IMR-90 (cell line): ENCODE measurements around the gene IGFBP7. TPM values are rescaled to one million over a fixed set of nuclear protein-coding genes. Genes with fewer than 3 reads are reported as not detected.

Experiments used
- ATAC-seq: fragments of 200-7000 bp; cut with Tn5 transposase; 2 replicates; pipeline ENCODE4 v1.9.1; 2020; ENCODE audit warnings: low read depth, mild to moderate bottlenecking, moderate library complexity
- BruUV-seq: library from RNA; stranded (reverse); fragments of 400-500 nt; replicated peaks from 2 replicates; lab custom pipeline; 2021; lab: Mats Ljungman, UMichigan
- CTCF ChIA-PET: fragments of 300-600 bp; formaldehyde crosslinking; extraction: SDS; loops from one replicate; lab custom pipeline; 2021; ENCODE audit warnings: antibody characterized with exemption; lab: Yijun Ruan, JAX
- POLR2A ChIA-PET: fragments of 300-600 bp; sonication (Branson Sonifier 250); formaldehyde crosslinking; loops from one replicate; lab custom pipeline; 2022; ENCODE audit warnings: antibody characterized with exemption; ENCODE audit not compliant: unreplicated experiment; lab: Charles Lee
- DNase-seq: peaks from one replicate; pipeline ENCODE4 v3.0.0; 2013
- H2AFZ ChIP-seq: replicated peaks from 2 replicates; pipeline ENCODE3; 2013; ENCODE audit warnings: low read length, mild to moderate bottlenecking; ENCODE audit not compliant: poor library complexity
- H2AK5ac ChIP-seq: 2 replicates; pipeline ENCODE4 v1.6.1; 2013; ENCODE audit warnings: low read depth, low read length, inconsistent platforms
- H2AK9ac ChIP-seq: replicated peaks from 2 replicates; pipeline ENCODE3; 2013; ENCODE audit warnings: mild to moderate bottlenecking, low read depth, low read length, moderate library complexity; ENCODE audit not compliant: poor library complexity
- H2BK120ac ChIP-seq: 2 replicates; pipeline ENCODE4 v1.6.1; 2013; ENCODE audit warnings: low read depth, low read length, inconsistent platforms
- H2BK15ac ChIP-seq: 3 replicates; pipeline ENCODE4 v1.6.1; 2013; ENCODE audit warnings: low read depth, low read length, inconsistent platforms
- H2BK20ac ChIP-seq: 2 replicates; pipeline ENCODE4 v1.6.1; 2013; ENCODE audit warnings: low read depth, mild to moderate bottlenecking, inconsistent platforms, low read length, moderate library complexity
- H2BK5ac ChIP-seq: 2 replicates; pipeline ENCODE4 v1.6.1; 2013; ENCODE audit warnings: mild to moderate bottlenecking, low read depth, low read length, inconsistent platforms; ENCODE audit not compliant: poor library complexity, severe bottlenecking
- H3K14ac ChIP-seq: replicated peaks from 2 replicates; pipeline ENCODE4 v1.6.1; 2013; ENCODE audit warnings: low read depth, low read length, inconsistent platforms
- H3K18ac ChIP-seq: 2 replicates; pipeline ENCODE4 v1.6.1; 2013; ENCODE audit warnings: low read depth, low read length, control low read depth
- H3K23ac ChIP-seq: 2 replicates; pipeline ENCODE4 v1.6.1; 2013; ENCODE audit warnings: low read depth, low read length, inconsistent platforms
- H3K27ac ChIP-seq: 2 replicates; pipeline ENCODE4 v1.5.1; 2013; ENCODE audit warnings: mild to moderate bottlenecking, control low read depth, low read length; ENCODE audit not compliant: insufficient read depth
- H3K27me3 ChIP-seq: 2 replicates; pipeline ENCODE4 v1.6.1; 2013; ENCODE audit warnings: low read length; ENCODE audit not compliant: control insufficient read depth, insufficient read depth
- H3K36me3 ChIP-seq: 2 replicates; pipeline ENCODE4 v1.6.1; 2013; ENCODE audit warnings: low read length, mixed read lengths; ENCODE audit not compliant: control insufficient read depth, insufficient read depth
- H3K4ac ChIP-seq: 2 replicates; pipeline ENCODE4 v1.6.1; 2013; ENCODE audit warnings: low read depth, low read length, inconsistent platforms
- H3K4me1 ChIP-seq: 2 replicates; pipeline ENCODE4 v1.6.1; 2013; ENCODE audit warnings: low read length, mixed read lengths; ENCODE audit not compliant: control insufficient read depth, insufficient read depth
- H3K4me2 ChIP-seq: 2 replicates; pipeline ENCODE4 v1.6.1; 2013; ENCODE audit warnings: low read depth, mild to moderate bottlenecking, control low read depth, low read length, moderate library complexity
- H3K4me3 ChIP-seq: 2 replicates; pipeline ENCODE4 v1.5.1; 2013; ENCODE audit warnings: low read depth, mild to moderate bottlenecking, control low read depth, low read length, moderate library complexity; ENCODE audit not compliant: insufficient read depth
- H3K56ac ChIP-seq: 2 replicates; pipeline ENCODE4 v1.6.1; 2013; ENCODE audit warnings: low read length, inconsistent platforms; ENCODE audit not compliant: insufficient read depth; ENCODE audit errors: extremely low read depth
- H3K79me1 ChIP-seq, 2 experiments: 2 replicates each; pipeline ENCODE4 v1.6.1; 2013; ENCODE audit warnings: low read length in 2 of 2, inconsistent platforms in 1 of 2, low read depth in 1 of 2
- H3K9ac ChIP-seq: 2 replicates; pipeline ENCODE4 v1.6.1; 2013; ENCODE audit warnings: low read depth, low read length, control low read depth
- H3K9me1 ChIP-seq: 2 replicates; pipeline ENCODE4 v1.6.1; 2013; ENCODE audit warnings: low read length, inconsistent platforms; ENCODE audit not compliant: insufficient read depth
- H3K9me3 ChIP-seq: 2 replicates; pipeline ENCODE4 v1.6.1; 2013; ENCODE audit warnings: low read length; ENCODE audit not compliant: control insufficient read depth, insufficient read depth
- H4K20me1 ChIP-seq: 2 replicates; pipeline ENCODE4 v1.6.1; 2013; ENCODE audit warnings: low read length, inconsistent platforms; ENCODE audit not compliant: insufficient read depth
- H4K5ac ChIP-seq: 2 replicates; pipeline ENCODE4 v1.6.1; 2013; ENCODE audit warnings: mild to moderate bottlenecking, low read depth, low read length, control low read depth
- H4K8ac ChIP-seq, 2 experiments: 2 replicates each; pipeline ENCODE4 v1.6.1; 2013; ENCODE audit warnings: low read depth in 2 of 2, low read length in 2 of 2, control low read depth in 1 of 2, inconsistent platforms in 1 of 2
- H4K91ac ChIP-seq: 2 replicates; pipeline ENCODE4 v1.6.1; 2013; ENCODE audit warnings: low read depth, low read length, inconsistent platforms; ENCODE audit not compliant: insufficient read depth
- BHLHE40 ChIP-seq: fragments of 150-350 bp; IDR thresholded peaks from 2 replicates; pipeline ENCODE4 v1.6.1; 2016; ENCODE audit warnings: mild to moderate bottlenecking, low read depth, low read length
- CEBPB ChIP-seq: IDR thresholded peaks from 2 replicates; pipeline ENCODE4 v1.6.1; 2012; ENCODE audit warnings: low read depth, low read length, improper control_type of control experiment
- CHD1 ChIP-seq: IDR thresholded peaks from 2 replicates; pipeline ENCODE4 v1.6.1; 2012; ENCODE audit warnings: low read depth, low read length, improper control_type of control experiment
- MAFK ChIP-seq: IDR thresholded peaks from 2 replicates; pipeline ENCODE4 v1.6.1; 2012; ENCODE audit warnings: low read depth, low read length, improper control_type of control experiment
- MAZ ChIP-seq: IDR thresholded peaks from 2 replicates; pipeline ENCODE4 v1.6.1; 2012; ENCODE audit warnings: low read depth, mild to moderate bottlenecking, low read length, improper control_type of control experiment, moderate library complexity, borderline replicate concordance
- MXI1 ChIP-seq: IDR thresholded peaks from 2 replicates; pipeline ENCODE4 v1.6.1; 2012; ENCODE audit warnings: low read depth, mild to moderate bottlenecking, low read length, moderate library complexity, borderline replicate concordance
- NFE2L2 ChIP-seq: fragments of 150-350 bp; IDR thresholded peaks from 2 replicates; pipeline ENCODE4 v1.6.1; 2016; ENCODE audit warnings: low read depth, mild to moderate bottlenecking, low read length
- RAD21 ChIP-seq: IDR thresholded peaks from 2 replicates; pipeline ENCODE4 v1.6.1; 2012; ENCODE audit warnings: low read length, improper control_type of control experiment
- RCOR1 ChIP-seq: IDR thresholded peaks from 2 replicates; pipeline ENCODE4 v1.6.1; 2012; ENCODE audit warnings: mild to moderate bottlenecking, low read length, improper control_type of control experiment; ENCODE audit not compliant: insufficient replicate concordance
- RFX5 ChIP-seq: IDR thresholded peaks from 2 replicates; pipeline ENCODE4 v1.8.0; 2012; ENCODE audit warnings: low read depth, mild to moderate bottlenecking, low read length, moderate library complexity
- WGBS, 2 experiments: methylation state at CpG; one replicate each; pipeline versions ENCODE4 v1.1.5 to v1.1.7; 2013; ENCODE audit warnings: missing lambda C conversion rate in 2 of 2; ENCODE audit not compliant: insufficient read length in 1 of 2; ENCODE audit errors: extremely low coverage in 2 of 2; 5-methylcytosine and 5-hydroxymethylcytosine counted together
- dilution Hi-C: fragments of 300-500 bp; cut with HindIII; formaldehyde crosslinking; loops from one replicate; pipeline ENCODE4 v1.14.3; 2018; ENCODE audit warnings: low sequenced_read_pairs; ENCODE audit not compliant: unreplicated experiment
- in situ Hi-C: fragments of 300-500 bp; cut with MboI; formaldehyde crosslinking; loops from 3 replicates; pipeline ENCODE4 v1.14.3; 2019; ENCODE audit warnings: low sequenced_read_pairs, inconsistent platforms, mixed read lengths
- intact Hi-C: fragments of 100-400 bp; cut with micrococcal nuclease; formaldehyde crosslinking; loops from 2 replicates; pipeline ENCODE4 v1.10.0; 2022
- polyA plus RNA-seq, 3 experiments: library from polyadenylated mRNA; depleted of rRNA; stranded (reverse); fragments of >200 nt; gene quantifications; 2 replicates each; pipeline ENCODE4 v1.2.3, GENCODE V29; 2012; ENCODE audit warnings: low replicate concordance in 1 of 3
- total RNA-seq: library from RNA; depleted of rRNA; stranded (reverse); fragments of >200 nt; gene quantifications from 2 replicates; pipeline ENCODE4 v1.2.3, GENCODE V29; 2012

IGFBP7 gene
- total and polyA plus RNA-seq, 2 of the 4 experiments (the other 2 are of a cell fraction) = 33.2 to 267 TPM

DNA sequence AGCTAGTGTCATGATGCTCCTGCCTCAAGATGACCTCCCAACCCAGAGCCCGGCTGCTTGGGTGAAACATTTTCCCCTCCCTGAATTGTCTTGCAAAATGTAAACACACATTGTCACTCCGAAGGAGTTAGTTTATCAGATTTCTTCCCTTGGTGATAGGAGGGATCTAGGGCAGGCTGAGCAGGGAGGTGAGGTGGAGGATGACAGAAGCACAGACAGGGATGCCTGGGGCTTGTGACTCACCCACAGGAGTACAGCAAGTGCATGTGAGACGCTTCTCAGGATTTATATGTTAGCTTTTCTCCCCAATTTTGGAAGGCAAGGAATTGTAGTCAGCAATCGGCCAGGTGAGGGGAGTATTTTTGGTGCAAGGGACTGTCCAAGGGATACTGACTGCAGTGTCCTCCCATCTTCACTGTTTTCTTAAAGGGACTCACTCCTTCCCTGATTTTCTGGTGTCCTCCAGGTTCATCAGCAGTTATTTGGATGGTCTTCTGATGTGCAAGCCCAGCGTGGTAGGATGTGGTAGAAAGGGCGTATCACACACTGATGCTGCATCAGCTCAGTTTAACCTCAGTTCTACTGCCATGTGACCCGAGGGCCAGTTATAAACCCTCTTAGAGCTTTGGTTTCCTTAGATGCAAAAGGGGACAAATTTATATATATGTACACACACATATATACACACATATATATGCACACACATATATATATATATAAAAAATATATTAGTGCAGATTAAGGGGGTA lies 46.2 kb upstream of the IGFBP7 start:
- Histone ChIP-seq H3K36me3 (no peaks in the 10 kb centered on the region), H3K9ac (no peak overlapping the region), H3K18ac (no peak overlapping the region), H3K79me1 (no peaks in the 10 kb centered on the region), H2AFZ (no peak overlapping the region), H3K4me2 (no peak overlapping the region), H2BK20ac (no peak overlapping the region), H2BK5ac (no peak overlapping the region), H3K4me1 (peaks cover 3% of the 10 kb centered on the region; the same call in 1 of the 2 replicates), H2BK120ac (no peak overlapping the region), H3K9me3 (no peaks in the 10 kb centered on the region), H4K91ac (no peak overlapping the region), H4K5ac (no peak overlapping the region), H2AK5ac (peak overlapping the region; percentile 46; the same call in 1 of the 2 replicates), H4K8ac (no peak overlapping the region), H3K9me1 (peaks cover 3% of the 10 kb centered on the region), H2AK9ac (no peak overlapping the region), H2BK15ac (no peak overlapping the region), H3K23ac (no peak overlapping the region), H3K4me3 (no peak overlapping the region), H3K4ac (no peak overlapping the region), H3K27ac (no peak overlapping the region), H4K20me1 (no peaks in the 10 kb centered on the region), H3K27me3 (no peaks in the 10 kb centered on the region; the same call in 1 of the 2 replicates), H3K56ac (no peak overlapping the region), H3K14ac (no peak overlapping the region)
- ATAC-seq (peak; percentile 48; the same call in 1 of the 2 replicates), DNase-seq (peak; percentile 41)
- ChIA-PET POLR2A (no interaction called here), CTCF (interaction anchor here (0.6 kb wide), 2 partner anchors 140 to 207 kb away, joined by 3 to 5 read pairs; no protein-coding TSS in a partner anchor)
- WGBS, 2 experiments = 92% methylated on average over 2 of the region's 7 CpGs; no CpG with 5 or more reads in 1 of the 2 experiments
- TF ChIP-seq NFE2L2 = no peak
- TF ChIP-seq BHLHE40 = no peak
- TF ChIP-seq RAD21 = no peak
- TF ChIP-seq RCOR1 = no peak
- TF ChIP-seq MAFK = no peak
- no peak for TF ChIP-seq MAZ
- TF ChIP-seq CHD1 = no peak
- TF ChIP-seq RFX5 = no peak
- TF ChIP-seq MXI1 = no peak
- no peak for TF ChIP-seq CEBPB
- BruUV-seq = no TSS peak
- in situ Hi-C loops (no loop called here), dilution Hi-C loops (no loop called here), intact Hi-C loops (no loop called here)
